HG02678 (cell line): ENCODE measurements around the gene ZYX.

Experiments used
- ATAC-seq: cut with Tn5 transposase; IDR thresholded peaks from one replicate; pipeline ENCODE4 v1.9.1; 2021; ENCODE audit warnings: mild to moderate bottlenecking, moderate library complexity; ENCODE audit not compliant: unreplicated experiment

The ZYX gene

GRCh38 chr7:143362131-143363015 is 18.8 kb upstream of the ZYX start, which contains the start of gene FAM131B:
Gene FAM131B (minus strand): TSS chr7:143362713. CDS start chr7:143362603, 110 bp downstream.
- ATAC-seq = no peak

- ATAC-seq = no peak
Observed at GRCh38 chr7:143363016-143363937, 17.9 kb upstream of the ZYX start.

- ATAC-seq = no peak
Observed at GRCh38 chr7:143367972-143368371, 13.2 kb upstream of the ZYX start.

- ATAC-seq = no peak
Observed at GRCh38 chr7:143368387-143368786, 12.8 kb upstream of the ZYX start.

- ATAC-seq = no peak
Observed at GRCh38 chr7:143369678-143370651, 11.2 kb upstream of the ZYX start.

GRCh38 chr7:143372070-143372469 is 9.1 kb upstream of the ZYX start:
- ATAC-seq = no peak

GRCh38 chr7:143373255-143373794 is 7.8 kb upstream of the ZYX start:
- ATAC-seq = no peak

GRCh38 chr7:143374561-143374960 is 6.6 kb upstream of the ZYX start:
- no peak for ATAC-seq

GRCh38 chr7:143375298-143376034 is 5.7 kb upstream of the ZYX start:
- no peak for ATAC-seq

- ATAC-seq = no peak
Observed at GRCh38 chr7:143376396-143376795, 4.7 kb upstream of the ZYX start.

- peak; percentile 1 for ATAC-seq
Observed at GRCh38 chr7:143379611-143380259, 1.4 kb upstream of the ZYX start.

- ATAC-seq = peak; percentile 51
Observed at GRCh38 chr7:143380260-143380645, 892 bp upstream of the ZYX start.

- peak; percentile 13 for ATAC-seq
Observed at GRCh38 chr7:143381427-143382125, 431 bp downstream of the ZYX start.

- no peak for ATAC-seq
Observed at GRCh38 chr7:143382126-143382790, 1.1 kb downstream of the ZYX start.

- no peak for ATAC-seq
Observed at GRCh38 chr7:143382791-143383641, 1.9 kb downstream of the ZYX start.

- no peak for ATAC-seq
Observed at GRCh38 chr7:143383642-143383957, 2.5 kb downstream of the ZYX start.

- ATAC-seq = no peak
Observed at GRCh38 chr7:143384148-143384547, 3.0 kb downstream of the ZYX start.
